ENCODE results near the gene EZR. TPM values are rescaled to one million over a fixed set of nuclear protein-coding genes. Genes with fewer than 3 reads are reported as not detected.

Gene EZR
- total RNA-seq, 4 donors from 2014 or later: 60.9 to 480 (median 251) TPM

DNA sequence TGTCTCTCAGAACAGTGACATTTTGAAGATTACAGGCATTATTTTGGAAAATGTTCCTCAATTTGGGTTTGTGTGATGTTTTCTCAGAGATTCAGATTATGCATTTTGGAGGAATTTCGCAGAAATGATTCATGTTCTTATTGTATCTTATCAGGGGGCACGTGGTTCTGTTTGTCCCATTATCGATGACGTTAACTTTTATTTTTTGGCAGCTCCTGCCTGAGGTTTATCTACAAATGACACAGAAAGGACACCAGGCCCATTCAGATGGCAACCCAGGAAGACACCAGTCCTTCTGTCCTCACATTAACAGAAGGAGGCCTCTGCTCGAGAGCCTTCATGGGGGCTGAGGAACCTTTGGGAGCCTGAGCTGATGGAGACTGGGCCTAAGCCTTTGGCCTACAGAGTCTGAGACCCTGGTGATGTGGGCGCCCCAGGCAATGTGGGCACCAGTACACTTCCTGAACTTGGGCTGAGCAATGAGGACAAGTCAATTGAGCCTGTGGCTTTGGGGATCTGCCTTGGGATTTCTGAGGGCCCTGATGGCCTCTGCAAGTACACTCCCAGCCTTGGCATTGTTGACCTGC, 41.2 kb upstream of the EZR start:
- DNase-seq (ENCODE audit: low spot score): no peak
- no peak for ATAC-seq (ENCODE audit: low FRiP score)
- TF ChIP-seq, protein P1, sequence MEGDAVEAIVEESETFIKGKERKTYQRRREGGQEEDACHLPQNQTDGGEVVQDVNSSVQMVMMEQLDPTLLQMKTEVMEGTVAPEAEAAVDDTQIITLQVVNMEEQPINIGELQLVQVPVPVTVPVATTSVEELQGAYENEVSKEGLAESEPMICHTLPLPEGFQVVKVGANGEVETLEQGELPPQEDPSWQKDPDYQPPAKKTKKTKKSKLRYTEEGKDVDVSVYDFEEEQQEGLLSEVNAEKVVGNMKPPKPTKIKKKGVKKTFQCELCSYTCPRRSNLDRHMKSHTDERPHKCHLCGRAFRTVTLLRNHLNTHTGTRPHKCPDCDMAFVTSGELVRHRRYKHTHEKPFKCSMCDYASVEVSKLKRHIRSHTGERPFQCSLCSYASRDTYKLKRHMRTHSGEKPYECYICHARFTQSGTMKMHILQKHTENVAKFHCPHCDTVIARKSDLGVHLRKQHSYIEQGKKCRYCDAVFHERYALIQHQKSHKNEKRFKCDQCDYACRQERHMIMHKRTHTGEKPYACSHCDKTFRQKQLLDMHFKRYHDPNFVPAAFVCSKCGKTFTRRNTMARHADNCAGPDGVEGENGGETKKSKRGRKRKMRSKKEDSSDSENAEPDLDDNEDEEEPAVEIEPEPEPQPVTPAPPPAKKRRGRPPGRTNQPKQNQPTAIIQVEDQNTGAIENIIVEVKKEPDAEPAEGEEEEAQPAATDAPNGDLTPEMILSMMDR (IDR thresholded peaks at IDR 0.05): no peak

DNA sequence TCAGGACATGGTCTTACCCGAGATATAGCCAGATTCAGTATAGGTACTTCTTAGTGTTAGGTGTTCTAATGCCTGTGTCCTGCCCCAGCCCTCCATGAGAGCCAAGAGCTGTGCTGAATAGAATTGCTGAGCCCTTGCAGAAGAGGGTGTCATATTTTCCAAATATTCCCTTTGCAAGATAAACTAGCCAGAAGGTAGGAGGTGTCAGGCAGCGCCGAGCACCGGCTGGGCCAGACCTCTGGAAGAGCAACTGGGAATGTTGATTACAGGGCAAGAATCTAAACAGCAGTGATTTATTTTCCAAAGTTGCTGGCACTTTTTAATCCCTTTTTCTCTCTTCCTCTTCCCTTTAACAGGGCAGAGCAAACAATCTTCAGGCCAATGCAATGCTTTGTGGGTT, 37.1 kb upstream of the EZR start:
- DNase-seq (ENCODE audit: low spot score) (no peak), ATAC-seq (ENCODE audit: low FRiP score) (peak; percentile 54)
- TF ChIP-seq, protein P1 (IDR thresholded peaks at IDR 0.05): no peak

DNA sequence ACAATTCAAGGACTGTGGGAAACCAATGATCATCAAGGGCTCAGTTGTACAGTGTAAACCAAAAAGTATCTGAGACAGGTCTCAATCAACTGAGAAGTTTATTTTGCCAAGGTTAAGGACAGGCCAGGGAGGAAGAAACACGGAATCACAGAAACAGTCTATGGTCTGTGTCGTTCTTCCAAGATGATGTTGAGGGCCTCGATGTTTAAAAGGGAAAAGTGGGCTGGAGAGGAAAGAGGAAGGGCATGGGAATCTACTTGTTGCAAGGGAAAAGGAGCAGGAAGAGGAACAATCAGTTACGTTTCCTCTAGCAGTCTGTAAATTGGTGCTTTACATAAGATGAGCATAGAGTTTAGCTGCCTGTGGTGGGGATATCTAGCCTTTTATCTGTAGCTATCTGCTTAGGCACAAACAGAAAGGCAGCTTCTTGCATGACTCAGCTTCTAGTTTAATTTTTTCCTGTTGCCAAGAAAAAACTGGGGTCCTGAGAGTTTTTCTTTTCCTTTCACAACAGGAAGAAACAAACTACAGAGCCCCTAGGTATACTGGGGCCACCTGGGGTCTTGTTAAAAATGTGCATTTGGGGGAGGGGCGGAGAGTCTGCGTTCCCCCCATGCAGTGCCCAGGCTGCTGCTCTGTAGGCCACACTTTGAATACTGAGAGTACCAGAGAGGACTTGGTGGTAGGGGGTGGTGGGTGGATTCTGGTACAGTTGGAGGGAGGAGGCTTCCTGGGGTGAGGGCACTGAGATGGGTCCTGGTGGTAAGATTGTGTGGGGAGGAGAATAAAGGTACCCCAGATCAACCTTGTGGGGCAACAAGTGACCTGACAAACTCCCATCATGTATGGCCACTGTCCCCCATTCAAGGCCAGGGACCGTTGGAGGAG, 35.3 kb upstream of the EZR start:
- TF ChIP-seq, protein P1 (IDR thresholded peaks at IDR 0.05): no peak
- ATAC-seq (ENCODE audit: low FRiP score) (no peak), DNase-seq (ENCODE audit: low spot score) (no peak)

DNA sequence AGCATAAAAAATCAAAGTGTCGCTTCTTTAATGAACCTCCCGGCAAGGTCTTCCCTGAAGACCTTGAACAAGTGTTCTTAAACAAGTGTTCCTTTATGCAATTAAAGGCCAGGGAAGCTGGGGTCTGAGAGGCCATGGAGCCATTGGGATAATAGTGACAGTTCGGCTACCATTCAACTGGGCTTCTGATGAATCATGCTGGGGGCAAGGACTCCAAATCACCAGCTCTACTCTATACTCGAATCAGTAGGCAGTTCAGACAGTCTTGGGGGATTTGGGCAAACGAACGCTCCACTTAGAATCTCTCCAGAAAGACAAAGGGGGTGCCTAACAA, 34.7 kb upstream of the EZR start:
- DNase-seq (ENCODE audit: low spot score) (no peak), ATAC-seq (ENCODE audit: low FRiP score) (no peak)
- TF ChIP-seq, protein P1 (IDR thresholded peaks at IDR 0.05): no peak

DNA sequence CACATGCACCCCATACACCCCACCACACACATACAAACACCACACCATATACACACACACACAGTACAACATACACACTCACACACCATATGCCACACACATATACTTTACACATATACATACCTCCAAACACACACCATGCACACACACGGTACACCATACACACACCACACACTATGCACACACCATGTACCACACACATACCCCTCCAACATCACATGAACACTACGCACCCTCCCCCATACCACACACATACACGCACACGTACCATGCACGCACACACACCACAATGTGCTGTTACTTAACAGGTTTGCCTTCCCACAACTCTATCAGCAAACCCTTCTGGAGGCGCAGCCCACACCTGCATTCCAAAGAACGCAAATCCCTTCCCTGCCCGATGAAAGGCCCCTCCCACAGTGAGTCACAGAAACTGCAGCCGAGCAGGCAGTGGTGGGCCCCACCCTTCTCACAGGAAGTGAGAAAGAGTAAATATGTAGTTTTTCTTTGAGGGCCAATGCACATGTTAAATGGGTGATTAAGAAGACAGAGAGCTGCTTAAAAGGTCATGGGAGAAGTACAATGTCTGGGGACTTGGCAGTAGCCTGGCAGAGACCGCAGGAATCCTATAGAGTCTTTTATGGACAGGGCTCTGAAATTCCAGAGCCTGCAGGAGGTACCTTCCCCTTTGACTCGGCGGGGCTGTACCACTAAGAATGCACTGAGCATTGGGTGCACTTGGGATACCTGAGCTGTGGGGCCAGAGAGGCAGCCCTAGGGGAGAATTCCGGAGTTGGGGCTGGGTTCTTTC, 34.1 kb upstream of the EZR start:
- TF ChIP-seq, protein P1 (IDR thresholded peaks at IDR 0.05): no peak
- ATAC-seq (ENCODE audit: low FRiP score) (peak; percentile 88), DNase-seq (ENCODE audit: low spot score) (peak; percentile 62)

DNA sequence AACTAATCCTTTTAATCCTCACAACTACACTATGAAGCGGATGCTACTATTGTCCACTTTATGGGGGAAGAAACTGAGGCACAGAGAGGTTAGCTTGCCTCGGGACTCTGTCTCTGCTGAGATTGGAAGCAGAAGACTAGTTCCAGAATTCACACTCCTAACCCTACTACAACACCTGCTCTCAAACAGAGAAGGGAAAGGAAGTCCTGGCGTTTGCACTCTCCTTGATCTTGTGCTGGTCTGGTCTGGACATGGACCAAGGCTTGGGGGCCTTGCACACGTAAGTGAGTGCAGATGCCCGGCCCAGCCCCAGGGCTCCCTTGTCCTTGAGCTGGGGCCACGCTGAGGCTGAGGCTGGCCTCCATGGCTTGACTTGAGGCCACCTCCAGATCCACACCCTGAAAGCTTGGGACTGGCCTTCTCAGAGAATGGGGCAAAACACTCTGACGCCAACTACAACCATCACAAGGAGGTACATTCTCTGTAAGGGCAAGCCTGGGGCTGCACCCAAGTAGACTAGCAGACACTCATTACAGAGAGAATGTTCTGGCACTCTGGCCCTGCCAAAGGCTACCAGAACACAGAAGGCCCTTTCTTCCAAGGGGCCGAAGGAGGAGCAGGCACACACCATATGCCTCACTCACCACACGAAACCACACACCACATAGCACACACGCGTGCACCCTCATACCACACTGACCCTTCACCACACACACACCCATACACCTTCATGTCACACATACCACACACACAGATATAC, 33.3 kb upstream of the EZR start:
- no peak for ATAC-seq (ENCODE audit: low FRiP score)
- TF ChIP-seq, protein P1 (IDR thresholded peaks at IDR 0.05): no peak
- no peak for DNase-seq (ENCODE audit: low spot score)
